Panc1 (cell line): ENCODE measurements around the gene FHOD1. TPM values are rescaled to one million over a fixed set of nuclear protein-coding genes. Genes with fewer than 3 reads are reported as not detected.

Experiments used
- ATAC-seq: fragments of 200-7000 bp; cut with Tn5 transposase; 2 replicates; pipeline ENCODE4 v1.9.1; 2020; ENCODE audit warnings: mild to moderate bottlenecking, moderate library complexity
- BruUV-seq: library from RNA; stranded (reverse); fragments of 400-500 nt; replicated peaks from 2 replicates; lab custom pipeline; 2021; lab: Mats Ljungman, UMichigan
- CTCF ChIA-PET: fragments of 300-600 bp; sonication (Branson Sonifier 250); formaldehyde crosslinking; loops from one replicate; lab custom pipeline; 2022; ENCODE audit warnings: antibody characterized with exemption; lab: Charles Lee
- POLR2A ChIA-PET: fragments of 300-600 bp; sonication (Branson Sonifier 250); formaldehyde crosslinking; loops from one replicate; lab custom pipeline; 2022; ENCODE audit warnings: antibody characterized with exemption; lab: Charles Lee
- DNase-seq: peaks from one replicate; pipeline ENCODE4 v3.0.0-alpha.2; 2010; ENCODE audit warnings: low read depth, low spot score
- H3K27ac ChIP-seq: 2 replicates; pipeline ENCODE4 v1.5.1; 2011; ENCODE audit warnings: mild to moderate bottlenecking, low read length, inconsistent platforms
- H3K27me3 ChIP-seq: fragments of 200-500 bp; sonication (Bioruptor generic); 2 replicates; pipeline ENCODE4 v1.6.0; 2014; ENCODE audit warnings: low read length, inconsistent platforms; ENCODE audit not compliant: control insufficient read depth, insufficient read depth
- H3K36me3 ChIP-seq: fragments of 200-500 bp; sonication (Bioruptor generic); 2 replicates; pipeline ENCODE4 v1.5.1; 2014; ENCODE audit warnings: inconsistent platforms, mild to moderate bottlenecking, low read length, moderate library complexity; ENCODE audit not compliant: control insufficient read depth, insufficient read depth
- H3K4me1 ChIP-seq: 2 replicates; pipeline ENCODE4 v1.5.1; 2011; ENCODE audit warnings: inconsistent platforms, mild to moderate bottlenecking, low read length, moderate library complexity; ENCODE audit not compliant: control insufficient read depth, insufficient read depth
- H3K4me3 ChIP-seq, 2 experiments: 2 replicates each; pipeline ENCODE4 v1.5.1; 2011 to 2012; ENCODE audit warnings: low read depth in 2 of 2, low read length in 2 of 2, mild to moderate bottlenecking in 2 of 2, inconsistent platforms in 1 of 2, moderate library complexity in 1 of 2
- H3K9me3 ChIP-seq: fragments of 200-500 bp; sonication (Bioruptor generic); 2 replicates; pipeline ENCODE4 v1.5.1; 2014; ENCODE audit warnings: low read depth, mild to moderate bottlenecking, inconsistent platforms, low read length, moderate library complexity; ENCODE audit not compliant: control insufficient read depth, insufficient read depth
- POLR2AphosphoS5 ChIP-seq: IDR thresholded peaks from 2 replicates; pipeline ENCODE4 v1.6.1; 2012; ENCODE audit warnings: mild to moderate bottlenecking, low read depth, low read length, moderate library complexity
- SIN3A ChIP-seq: IDR thresholded peaks from 2 replicates; pipeline ENCODE4 v1.6.1; 2012; ENCODE audit warnings: low read depth, mild to moderate bottlenecking, low read length, moderate library complexity, borderline replicate concordance; ENCODE audit not compliant: insufficient read depth
- TCF7L2 ChIP-seq: IDR thresholded peaks from 2 replicates; pipeline ENCODE4 v1.6.1; 2011; ENCODE audit warnings: mild to moderate bottlenecking, low read depth, low read length, inconsistent platforms
- in situ Hi-C: cut with HindIII; loops from 2 replicates; pipeline ENCODE4 v1.10.0; 2016; ENCODE audit warnings: low sequenced_read_pairs, low pct_unique_long_range_greater_than_20kb
- intact Hi-C: fragments of 100-400 bp; cut with micrococcal nuclease; formaldehyde crosslinking; loops from one replicate; pipeline ENCODE4 v1.10.0; 2022; ENCODE audit not compliant: unreplicated experiment
- total RNA-seq: library from RNA; stranded (reverse); gene quantifications from one replicate; pipeline ENCODE4 v1.2.1, GENCODE V29; 2021; ENCODE audit not compliant: unreplicated experiment
- TF ChIP-seq, protein P1 (sequence below): fragments of 450-650 bp; IDR thresholded peaks from 2 replicates; pipeline ENCODE4 v1.5.1; 2017; ENCODE audit warnings: mild to moderate bottlenecking
- TF ChIP-seq, protein P2 (sequence below), 2 experiments: IDR thresholded peaks; 2 replicates each; pipeline ENCODE4 v1.6.1; 2011 to 2012; ENCODE audit warnings: low read depth in 2 of 2, control low read depth in 1 of 2, low read length in 1 of 2, mild to moderate bottlenecking in 1 of 2, moderate library complexity in 1 of 2; ENCODE audit not compliant: insufficient read depth in 1 of 2

FHOD1 gene
- total RNA-seq, 1 experiment from 2014 or later: 9.3 TPM

DNA sequence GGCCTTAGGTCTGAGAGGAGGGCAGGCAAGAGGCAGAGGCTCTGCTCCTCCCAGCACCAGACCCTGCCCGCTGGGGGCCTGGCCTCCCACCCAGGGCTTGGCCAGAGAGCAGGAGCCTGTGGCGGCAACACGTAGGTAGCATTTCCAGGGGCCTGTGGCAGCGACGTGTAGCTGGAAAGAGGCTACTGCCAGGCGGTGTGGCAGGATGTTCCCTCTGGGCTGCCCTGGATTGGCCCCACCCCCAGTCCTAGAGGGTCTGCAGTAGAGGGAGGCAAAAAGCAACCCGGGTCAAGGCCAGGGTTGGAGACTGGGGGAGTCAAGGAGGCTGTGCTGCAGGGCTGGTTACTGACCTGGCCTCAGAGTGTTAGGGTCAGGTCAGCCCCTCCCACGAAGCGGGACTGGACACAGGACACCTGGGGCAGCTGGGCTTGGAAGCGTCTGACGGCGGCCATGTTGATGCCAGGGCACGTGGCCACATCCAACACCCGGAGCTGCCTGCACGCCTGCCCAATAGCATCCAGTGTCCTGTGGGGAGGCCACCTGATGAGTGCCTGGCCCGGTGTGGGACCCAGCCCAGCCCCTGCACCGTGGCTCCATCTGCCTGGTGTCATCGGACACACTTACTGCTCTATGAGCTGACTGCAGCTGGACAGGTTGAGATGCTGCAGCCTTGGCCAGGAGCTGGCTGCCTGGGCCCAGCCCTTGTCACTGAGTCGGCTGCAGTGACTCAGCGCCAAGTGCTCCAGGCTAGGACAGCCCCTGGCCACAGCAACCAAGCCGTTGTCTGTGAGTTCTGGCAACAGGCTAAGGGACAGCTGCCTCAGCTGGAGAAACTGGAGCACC, 39.8 kb downstream of the FHOD1 start:
- DNase-seq (no peak), ATAC-seq (peak; percentile 74)
- Histone ChIP-seq H3K36me3 (no peaks in the 10 kb centered on the region), H3K4me1 (peaks cover 18% of the 10 kb centered on the region), H3K4me3 (no peak overlapping the region), H3K27me3 (no peaks in the 10 kb centered on the region), H3K9me3 (no peaks in the 10 kb centered on the region), H3K27ac (no peak overlapping the region)
- POLR2A ChIA-PET: no interaction called here
- peak; percentile 12 for TF ChIP-seq POLR2AphosphoS5
- TF ChIP-seq, protein P1, sequence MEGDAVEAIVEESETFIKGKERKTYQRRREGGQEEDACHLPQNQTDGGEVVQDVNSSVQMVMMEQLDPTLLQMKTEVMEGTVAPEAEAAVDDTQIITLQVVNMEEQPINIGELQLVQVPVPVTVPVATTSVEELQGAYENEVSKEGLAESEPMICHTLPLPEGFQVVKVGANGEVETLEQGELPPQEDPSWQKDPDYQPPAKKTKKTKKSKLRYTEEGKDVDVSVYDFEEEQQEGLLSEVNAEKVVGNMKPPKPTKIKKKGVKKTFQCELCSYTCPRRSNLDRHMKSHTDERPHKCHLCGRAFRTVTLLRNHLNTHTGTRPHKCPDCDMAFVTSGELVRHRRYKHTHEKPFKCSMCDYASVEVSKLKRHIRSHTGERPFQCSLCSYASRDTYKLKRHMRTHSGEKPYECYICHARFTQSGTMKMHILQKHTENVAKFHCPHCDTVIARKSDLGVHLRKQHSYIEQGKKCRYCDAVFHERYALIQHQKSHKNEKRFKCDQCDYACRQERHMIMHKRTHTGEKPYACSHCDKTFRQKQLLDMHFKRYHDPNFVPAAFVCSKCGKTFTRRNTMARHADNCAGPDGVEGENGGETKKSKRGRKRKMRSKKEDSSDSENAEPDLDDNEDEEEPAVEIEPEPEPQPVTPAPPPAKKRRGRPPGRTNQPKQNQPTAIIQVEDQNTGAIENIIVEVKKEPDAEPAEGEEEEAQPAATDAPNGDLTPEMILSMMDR: no peak
- TF ChIP-seq, protein P2, sequence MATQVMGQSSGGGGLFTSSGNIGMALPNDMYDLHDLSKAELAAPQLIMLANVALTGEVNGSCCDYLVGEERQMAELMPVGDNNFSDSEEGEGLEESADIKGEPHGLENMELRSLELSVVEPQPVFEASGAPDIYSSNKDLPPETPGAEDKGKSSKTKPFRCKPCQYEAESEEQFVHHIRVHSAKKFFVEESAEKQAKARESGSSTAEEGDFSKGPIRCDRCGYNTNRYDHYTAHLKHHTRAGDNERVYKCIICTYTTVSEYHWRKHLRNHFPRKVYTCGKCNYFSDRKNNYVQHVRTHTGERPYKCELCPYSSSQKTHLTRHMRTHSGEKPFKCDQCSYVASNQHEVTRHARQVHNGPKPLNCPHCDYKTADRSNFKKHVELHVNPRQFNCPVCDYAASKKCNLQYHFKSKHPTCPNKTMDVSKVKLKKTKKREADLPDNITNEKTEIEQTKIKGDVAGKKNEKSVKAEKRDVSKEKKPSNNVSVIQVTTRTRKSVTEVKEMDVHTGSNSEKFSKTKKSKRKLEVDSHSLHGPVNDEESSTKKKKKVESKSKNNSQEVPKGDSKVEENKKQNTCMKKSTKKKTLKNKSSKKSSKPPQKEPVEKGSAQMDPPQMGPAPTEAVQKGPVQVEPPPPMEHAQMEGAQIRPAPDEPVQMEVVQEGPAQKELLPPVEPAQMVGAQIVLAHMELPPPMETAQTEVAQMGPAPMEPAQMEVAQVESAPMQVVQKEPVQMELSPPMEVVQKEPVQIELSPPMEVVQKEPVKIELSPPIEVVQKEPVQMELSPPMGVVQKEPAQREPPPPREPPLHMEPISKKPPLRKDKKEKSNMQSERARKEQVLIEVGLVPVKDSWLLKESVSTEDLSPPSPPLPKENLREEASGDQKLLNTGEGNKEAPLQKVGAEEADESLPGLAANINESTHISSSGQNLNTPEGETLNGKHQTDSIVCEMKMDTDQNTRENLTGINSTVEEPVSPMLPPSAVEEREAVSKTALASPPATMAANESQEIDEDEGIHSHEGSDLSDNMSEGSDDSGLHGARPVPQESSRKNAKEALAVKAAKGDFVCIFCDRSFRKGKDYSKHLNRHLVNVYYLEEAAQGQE (IDR thresholded peaks at IDR 0.05; ENCODE audit: insufficient read depth in 1 of 2, low read depth in 2 of 2, low read length in 1 of 2): no peak
- in situ Hi-C loops (no loop called here), intact Hi-C loops (no loop called here)
- CTCF ChIA-PET: no interaction called here
- BruUV-seq: no TSS peak

DNA sequence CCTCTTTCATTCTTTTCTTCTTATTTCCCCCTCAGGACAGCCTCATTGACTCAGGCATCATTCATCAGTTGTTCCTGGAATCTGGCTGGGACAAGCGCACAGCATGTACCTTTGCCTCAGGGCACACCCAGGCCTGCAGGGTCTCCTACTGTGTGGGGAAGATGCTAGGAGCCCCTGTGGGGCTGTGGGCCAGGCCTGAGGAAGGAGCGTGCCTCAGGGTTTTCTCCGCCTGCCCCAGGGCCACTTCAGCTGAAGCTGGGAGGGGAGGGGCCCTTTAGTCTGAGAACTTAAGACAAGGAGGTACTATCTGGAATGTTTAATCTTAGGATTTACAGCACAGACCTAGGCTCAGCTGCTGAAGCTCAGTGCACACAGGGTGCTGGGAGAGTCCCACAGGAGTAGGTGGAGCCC, 40.4 kb downstream of the FHOD1 start:
- no TSS peak for BruUV-seq
- TF ChIP-seq SIN3A: no peak
- TF ChIP-seq, protein P2 (IDR thresholded peaks at IDR 0.05; ENCODE audit: insufficient read depth in 1 of 2, low read depth in 2 of 2, low read length in 1 of 2): no peak
- TF ChIP-seq, protein P1: no peak
- TF ChIP-seq TCF7L2: no peak
- no peak for TF ChIP-seq POLR2AphosphoS5
- no peaks in the 10 kb centered on the region for H3K9me3 ChIP-seq
- DNase-seq (no peak), ATAC-seq (peak; percentile 38)
- peaks cover 18% of the 10 kb centered on the region for H3K4me1 ChIP-seq
- in situ Hi-C loops (no loop called here), intact Hi-C loops (no loop called here)
- H3K36me3 ChIP-seq: no peaks in the 10 kb centered on the region
- H3K27me3 ChIP-seq: no peaks in the 10 kb centered on the region
- no peak overlapping the region for H3K27ac ChIP-seq
- POLR2A ChIA-PET: no interaction called here
- CTCF ChIA-PET: interaction anchor here (0.6 kb wide), 1 partner anchor 331 kb away, joined by 13 read pairs; no protein-coding TSS in a partner anchor
- no peak overlapping the region for H3K4me3 ChIP-seq
